Breast epithelium (tissue), 3 donors: ENCODE data around the gene MPHOSPH9.

Experiments
- POLR2A ChIP-seq: fragments of 450-650 bp; IDR thresholded peaks from one replicate; pipeline ENCODE4 v1.6.1; 2016; ENCODE audit warnings: antibody characterized with exemption, mild to moderate bottlenecking, moderate library complexity
- POLR2AphosphoS5 ChIP-seq, 3 donors: sonication (generic); formaldehyde crosslinking; IDR thresholded peaks; one replicate each; pipeline ENCODE4 v1.6.1; 2017; ENCODE audit warnings: antibody characterized with exemption in 3 of 3

- no peak for TF ChIP-seq POLR2AphosphoS5 (IDR thresholded peaks at IDR 0.05)
- no peak for TF ChIP-seq POLR2A
These were observed 27.1 kb upstream of the MPHOSPH9 start for GRCh38 chr12:123260081-123260480.
